GM23248 (cell line): Measurements from ENCODE around the gene ZNF407.

Experiments
- EZH2 ChIP-seq: fragments of 200-600 bp; sonication (generic); IDR thresholded peaks from 2 replicates; pipeline ENCODE4 v1.6.1; 2018; ENCODE audit warnings: antibody characterized with exemption, mild to moderate bottlenecking; ENCODE audit not compliant: insufficient read depth, poor library complexity, severe bottlenecking
- EZH2phosphoT487 ChIP-seq: fragments of 200-600 bp; sonication (generic); IDR thresholded peaks from 2 replicates; pipeline ENCODE4 v1.6.1; 2018; ENCODE audit warnings: antibody characterized with exemption, moderate library complexity, mild to moderate bottlenecking, low read depth; ENCODE audit not compliant: insufficient read depth

- TF ChIP-seq EZH2 (no peak), EZH2phosphoT487 (no peak)
Measured at GRCh38 chr18:74689251-74689650, 91.6 kb downstream of the ZNF407 start.
